Psoas muscle (tissue), 8 donors: ENCODE results near the gene GSE1. TPM values are rescaled to one million over a fixed set of nuclear protein-coding genes. Genes with fewer than 3 reads are reported as not detected.

ENCODE experiments used
- ATAC-seq, 4 donors: fragments of 200-7000 bp; cut with Tn5 transposase; one replicate each; pipeline ENCODE4 v1.9.1; 2020; ENCODE audit warnings: moderate library complexity in 3 of 4, mild to moderate bottlenecking in 2 of 4
- DNase-seq, 2 donors: peaks; one replicate each; pipeline ENCODE4 v3.0.0-alpha.2; 2020
- H3K27ac ChIP-seq: fragments of 200-600 bp; one replicate; pipeline ENCODE4 v1.8.0; 2022
- H3K27me3 ChIP-seq, 3 donors: fragments of 200-600 bp in 1 of 3; one replicate each; pipeline versions ENCODE4 v1.6.1 to v1.8.0; 2013 to 2022; ENCODE audit warnings: low read length in 2 of 3, mild to moderate bottlenecking in 2 of 3, moderate library complexity in 1 of 3; ENCODE audit not compliant: insufficient read depth in 3 of 3
- H3K36me3 ChIP-seq, 2 donors: fragments of 200-600 bp in 1 of 2; one replicate each; pipeline versions ENCODE4 v1.6.1 to v1.8.0; 2013 to 2022; ENCODE audit warnings: low read depth in 1 of 2, mild to moderate bottlenecking in 1 of 2, moderate library complexity in 1 of 2; ENCODE audit not compliant: insufficient read depth in 1 of 2
- H3K4me1 ChIP-seq: fragments of 200-600 bp; one replicate; pipeline ENCODE4 v1.8.0; 2022
- H3K4me3 ChIP-seq: fragments of 200-600 bp; one replicate; pipeline ENCODE4 v1.8.0; 2022; ENCODE audit warnings: mild to moderate bottlenecking
- H3K9me3 ChIP-seq: fragments of 200-600 bp; one replicate; pipeline ENCODE4 v1.8.0; 2022
- CTCF ChIP-seq: fragments of 200-600 bp; IDR thresholded peaks from one replicate; pipeline ENCODE4 v1.8.0; 2022; ENCODE audit warnings: antibody characterized with exemption
- WGBS, 3 donors: extraction: QIAGEN DNeasy Blood & Tissue Kit; methylation state at CpG; one replicate each; pipeline versions ENCODE4 v1.1.6 to v1.1.7; 2013; 5-methylcytosine and 5-hydroxymethylcytosine counted together
- intact Hi-C, 2 donors: fragments of 100-400 bp; cut with DNase I; formaldehyde crosslinking; loops; one replicate each; pipeline versions ENCODE4 v1.11.0 to v1.14.2; 2022
- polyA plus RNA-seq, 3 donors: library from polyadenylated mRNA; stranded (reverse); fragments of 200-250 nt; gene quantifications; one replicate each; pipeline ENCODE4 v1.2.3, GENCODE V29; 2013
- total RNA-seq, 4 donors: library from RNA; stranded (reverse); fragmentation: NEBNext Ultra II Directional in 2 of 4; extraction: Animal tissue kit (Norgen Biotek cat#: 25700) in 2 of 4; gene quantifications; one replicate each; pipeline versions ENCODE4 v1.2.1 to v1.2.4, GENCODE V29; 2021 to 2023
- donor health status: healthy with polysubstance abuse.
- donor health status: DM: no; HTN: no; CAD: no; lungs with moderate emphysema.
- donor health status: Bipolar disorder and iron deficiency.
- donor health status: healthy.
- donor health status: DM: yes; HTN: yes; CAD: no.
- donor health status: DM: no; HTN: no; CAD: no.
- donor health status: DM: no; HTN: no; CAD: no.
- donor health status: DM: yes; HTN: yes; CAD: no.

Gene GSE1
- total and polyA plus RNA-seq, 7 donors, result 10.8 to 90.5 (median 47.0) TPM

GRCh38 chr16:85695196-85696128, 82.3 kb downstream of the GSE1 start:
- Histone ChIP-seq H3K4me1 (no peaks in the 10 kb centered on the region), H3K27me3 (no peaks in the 10 kb centered on the region), H3K9me3 (no peaks in the 10 kb centered on the region), H3K27ac (no peak overlapping the region), H3K4me3 (no peak overlapping the region), H3K36me3 (no peaks in the 10 kb centered on the region)
- intact Hi-C loops, result no loop called here
- ATAC-seq (no peak), DNase-seq (no peak)
- WGBS, 3 donors, result 80 to 86% (median 86%) methylated on average over 24 of the region's 24 CpGs
- TF ChIP-seq CTCF, result no peak

- TF ChIP-seq CTCF, result no peak
- Histone ChIP-seq H3K9me3 (no peaks in the 10 kb centered on the region), H3K36me3 (no peaks in the 10 kb centered on the region), H3K4me1 (no peaks in the 10 kb centered on the region), H3K4me3 (no peak overlapping the region), H3K27me3 (no peaks in the 10 kb centered on the region), H3K27ac (no peak overlapping the region)
- intact Hi-C loops, result no loop called here
- WGBS, 3 donors, result 32 to 45% (median 39%) methylated on average over 16 of the region's 16 CpGs
- no peak for ATAC-seq
- no peak for DNase-seq
Measured at GRCh38 chr16:85696781-85697180, 83.7 kb downstream of the GSE1 start.

GRCh38 chr16:85697431-85697830, 84.3 kb downstream of the GSE1 start:
- ATAC-seq, result no peak
- Histone ChIP-seq H3K27ac (no peak overlapping the region), H3K9me3 (no peaks in the 10 kb centered on the region), H3K4me1 (no peaks in the 10 kb centered on the region), H3K36me3 (no peaks in the 10 kb centered on the region), H3K27me3 (no peaks in the 10 kb centered on the region), H3K4me3 (no peak overlapping the region)
- intact Hi-C loops, result no loop called here
- TF ChIP-seq CTCF, result no peak
- no peak for DNase-seq
- 79 to 87% (median 82%) methylated on average over 14 of the region's 14 CpGs for WGBS, 3 donors

- no peaks in the 10 kb centered on the region for H3K27me3 ChIP-seq
- WGBS, 3 donors, result 89 to 93% (median 90%) methylated on average over 7 of the region's 7 CpGs
- intact Hi-C loops, result no loop called here
- H3K4me1 ChIP-seq, result no peaks in the 10 kb centered on the region
- DNase-seq (no peak), ATAC-seq (no peak)
- H3K27ac ChIP-seq, result no peak overlapping the region
- TF ChIP-seq CTCF, result no peak
- H3K36me3 ChIP-seq, result no peaks in the 10 kb centered on the region
- H3K9me3 ChIP-seq, result no peaks in the 10 kb centered on the region
- no peak overlapping the region for H3K4me3 ChIP-seq
Measured at GRCh38 chr16:85698459-85698891, 85.4 kb downstream of the GSE1 start.
